NCI-H2029 (cell line): ENCODE measurements around the gene MRPL38.
"Not testable (repeated sequence)": the region's sequence is repeated elsewhere in the genome, so short reads cannot be mapped to it uniquely, and the experiment has no call there.

ENCODE experiments used
- DNase-seq: peaks from one replicate; lab custom pipeline; 2025; lab: John Stamatoyannopoulos, UW

MRPL38 gene

GRCh38 chr17:75876190-75876937, 28.3 kb downstream of the MRPL38 start:
- DNase-seq: peak; percentile 93

GRCh38 chr17:75875940-75876189, 28.8 kb downstream of the MRPL38 start:
- DNase-seq: no peak

- DNase-seq: no peak
Measured at GRCh38 chr17:75875182-75875939, 29.3 kb downstream of the MRPL38 start.

GRCh38 chr17:75874323-75875181, 30.1 kb downstream of the MRPL38 start:
- DNase-seq: no peak

- DNase-seq: no peak
Measured at GRCh38 chr17:75873587-75874322, 30.9 kb downstream of the MRPL38 start.

GRCh38 chr17:75872434-75873351, 32.0 kb downstream of the MRPL38 start:
- DNase-seq: peak; percentile 51

GRCh38 chr17:75870228-75870627, 34.5 kb downstream of the MRPL38 start:
- DNase-seq: not testable (repeated sequence)

GRCh38 chr17:75869282-75870141, 35.2 kb downstream of the MRPL38 start:
- no peak for DNase-seq

GRCh38 chr17:75868730-75869281, 35.9 kb downstream of the MRPL38 start:
- not testable (repeated sequence) for DNase-seq

GRCh38 chr17:75865404-75866188, 39.1 kb downstream of the MRPL38 start:
- DNase-seq: not testable (repeated sequence)

GRCh38 chr17:75864887-75865286, 39.8 kb downstream of the MRPL38 start:
- DNase-seq: not testable (repeated sequence)

GRCh38 chr17:75864448-75864871, 40.2 kb downstream of the MRPL38 start:
- DNase-seq: no peak

- DNase-seq: no peak
Measured at GRCh38 chr17:75861927-75862317, 42.8 kb downstream of the MRPL38 start.

- not testable (repeated sequence) for DNase-seq
Measured at GRCh38 chr17:75859358-75859757, 45.3 kb downstream of the MRPL38 start.

- DNase-seq: no peak
Measured at GRCh38 chr17:75856062-75856756, 48.5 kb downstream of the MRPL38 start.

GRCh38 chr17:75855310-75856061, 49.2 kb downstream of the MRPL38 start, which contains the start of gene WBP2:
WBP2 (minus strand) TSS chr17:75855335; CDS start chr17:75855297, 38 bp downstream.
- DNase-seq: peak; percentile 98

- DNase-seq: no peak
Measured at GRCh38 chr17:75854881-75855309, 49.8 kb downstream of the MRPL38 start.
